KMS-11 (cell line): Measurements from ENCODE around the gene COX17.

Experiments
- H2AFZ ChIP-seq: fragments of 200-600 bp; sonication (generic); 2 replicates; pipeline ENCODE4 v1.6.1; 2016; ENCODE audit warnings: antibody characterized with exemption, mixed run types, low read depth
- H3K27ac ChIP-seq: fragments of 200-600 bp; sonication (generic); 2 replicates; pipeline ENCODE4 v1.6.1; 2016; ENCODE audit warnings: mild to moderate bottlenecking, mixed run types
- H3K27me3 ChIP-seq: fragments of 200-600 bp; sonication (generic); 2 replicates; pipeline ENCODE4 v1.6.1; 2017; ENCODE audit warnings: mild to moderate bottlenecking, low read depth, mixed run types, moderate library complexity; ENCODE audit not compliant: insufficient read depth
- H3K36me3 ChIP-seq: fragments of 200-600 bp; sonication (generic); 2 replicates; pipeline ENCODE4 v1.6.1; 2017; ENCODE audit warnings: mild to moderate bottlenecking, mixed run types; ENCODE audit not compliant: insufficient read depth
- H3K4me1 ChIP-seq: fragments of 200-600 bp; sonication (generic); 2 replicates; pipeline ENCODE4 v1.6.1; 2016; ENCODE audit warnings: mild to moderate bottlenecking, low read depth, mixed run types; ENCODE audit not compliant: poor library complexity, severe bottlenecking
- H3K4me2 ChIP-seq: fragments of 200-600 bp; sonication (generic); 2 replicates; pipeline ENCODE4 v1.7.0; 2016; ENCODE audit warnings: mild to moderate bottlenecking, mixed run types
- H3K4me3 ChIP-seq: fragments of 200-600 bp; sonication (generic); IDR thresholded peaks from 2 replicates; pipeline ENCODE4 v1.6.1; 2017; ENCODE audit warnings: low read depth, low read length, mixed read lengths; ENCODE audit not compliant: insufficient read depth
- H3K79me2 ChIP-seq: fragments of 200-600 bp; sonication (generic); 2 replicates; pipeline ENCODE4 v1.6.1; 2016; ENCODE audit warnings: low read depth, mixed run types; ENCODE audit not compliant: insufficient read depth
- H3K9ac ChIP-seq: fragments of 200-600 bp; sonication (generic); 2 replicates; pipeline ENCODE4 v1.6.1; 2016; ENCODE audit warnings: mild to moderate bottlenecking, mixed run types
- H4K20me1 ChIP-seq: fragments of 200-600 bp; sonication (generic); 2 replicates; pipeline ENCODE4 v1.6.1; 2016; ENCODE audit warnings: mild to moderate bottlenecking, mixed run types; ENCODE audit not compliant: insufficient read depth
- TF ChIP-seq, protein P1 (sequence below): fragments of 200-600 bp; sonication (generic); conservative IDR thresholded peaks from 2 replicates; pipeline ENCODE4 v1.6.1; 2017; ENCODE audit warnings: low read depth, mild to moderate bottlenecking, antibody characterized with exemption, low read length, moderate library complexity, mixed read lengths

COX17 gene

DNA sequence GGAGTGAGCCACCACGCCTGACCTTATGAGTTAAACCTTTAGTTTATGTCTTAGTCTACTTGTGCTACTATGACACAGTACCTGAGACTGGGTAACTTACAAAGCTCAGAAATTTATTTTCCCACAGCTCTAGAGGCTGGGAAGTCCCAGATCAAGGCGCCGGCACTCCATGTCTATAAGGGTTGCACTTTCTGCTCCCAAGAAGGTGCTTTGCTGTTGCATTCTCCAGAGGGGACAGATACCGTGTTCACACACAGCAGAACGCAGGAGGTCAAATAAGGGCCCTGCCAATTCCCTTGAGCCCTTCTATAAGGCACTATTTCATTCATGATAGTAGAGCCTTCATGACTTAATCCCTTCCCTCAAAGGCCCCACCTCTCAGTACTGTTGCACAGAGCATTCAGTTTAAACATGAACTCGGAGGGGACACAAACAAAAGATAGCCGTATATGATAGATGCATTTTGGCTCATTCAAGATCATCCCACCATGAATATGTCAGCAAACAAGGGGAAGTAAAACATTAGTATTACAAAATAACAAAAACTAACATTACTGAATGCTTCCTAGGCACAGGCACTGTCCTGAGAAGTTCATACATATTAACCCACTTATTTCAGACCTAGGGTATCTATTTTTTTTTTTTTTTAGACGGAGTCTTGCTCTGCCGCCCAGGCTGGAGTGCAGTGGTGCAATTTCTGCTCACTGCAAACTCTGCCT, 53.0 kb downstream of the COX17 start:
- no peaks in the 10 kb centered on the region for H3K4me1 ChIP-seq
- no peak overlapping the region for H3K27ac ChIP-seq
- H4K20me1 ChIP-seq, result no peaks in the 10 kb centered on the region
- no peaks in the 10 kb centered on the region for H3K79me2 ChIP-seq
- H3K27me3 ChIP-seq, result no peaks in the 10 kb centered on the region
- no peak overlapping the region for H3K4me3 ChIP-seq
- no peak overlapping the region for H3K9ac ChIP-seq
- H2AFZ ChIP-seq, result no peak overlapping the region
- TF ChIP-seq, protein P1, sequence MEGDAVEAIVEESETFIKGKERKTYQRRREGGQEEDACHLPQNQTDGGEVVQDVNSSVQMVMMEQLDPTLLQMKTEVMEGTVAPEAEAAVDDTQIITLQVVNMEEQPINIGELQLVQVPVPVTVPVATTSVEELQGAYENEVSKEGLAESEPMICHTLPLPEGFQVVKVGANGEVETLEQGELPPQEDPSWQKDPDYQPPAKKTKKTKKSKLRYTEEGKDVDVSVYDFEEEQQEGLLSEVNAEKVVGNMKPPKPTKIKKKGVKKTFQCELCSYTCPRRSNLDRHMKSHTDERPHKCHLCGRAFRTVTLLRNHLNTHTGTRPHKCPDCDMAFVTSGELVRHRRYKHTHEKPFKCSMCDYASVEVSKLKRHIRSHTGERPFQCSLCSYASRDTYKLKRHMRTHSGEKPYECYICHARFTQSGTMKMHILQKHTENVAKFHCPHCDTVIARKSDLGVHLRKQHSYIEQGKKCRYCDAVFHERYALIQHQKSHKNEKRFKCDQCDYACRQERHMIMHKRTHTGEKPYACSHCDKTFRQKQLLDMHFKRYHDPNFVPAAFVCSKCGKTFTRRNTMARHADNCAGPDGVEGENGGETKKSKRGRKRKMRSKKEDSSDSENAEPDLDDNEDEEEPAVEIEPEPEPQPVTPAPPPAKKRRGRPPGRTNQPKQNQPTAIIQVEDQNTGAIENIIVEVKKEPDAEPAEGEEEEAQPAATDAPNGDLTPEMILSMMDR, result no peak
- no peaks in the 10 kb centered on the region for H3K36me3 ChIP-seq
- no peak overlapping the region for H3K4me2 ChIP-seq

DNA sequence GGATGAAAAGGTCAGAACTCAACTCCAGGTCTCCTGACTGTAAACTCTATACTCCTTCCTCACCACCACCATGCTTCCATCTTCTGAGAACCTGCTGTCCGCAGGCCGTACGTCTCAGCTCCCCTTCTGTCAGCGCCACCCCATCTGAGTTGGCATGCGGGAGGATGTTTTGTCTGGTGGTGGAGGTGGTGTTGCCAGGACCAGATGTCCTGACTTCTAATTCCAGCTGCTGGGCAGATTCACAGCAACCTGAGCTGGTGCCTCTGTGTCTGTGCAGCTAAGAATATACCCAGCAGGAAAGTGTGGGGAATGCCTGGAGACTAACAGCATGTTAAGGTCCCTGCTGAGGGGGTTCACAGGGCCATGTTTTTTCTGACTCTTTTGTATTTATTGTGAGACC, 56.3 kb downstream of the COX17 start:
- Histone ChIP-seq H3K27me3 (no peaks in the 10 kb centered on the region), H3K9ac (no peak overlapping the region), H3K27ac (no peak overlapping the region), H2AFZ (no peak overlapping the region), H3K36me3 (no peaks in the 10 kb centered on the region), H3K79me2 (no peaks in the 10 kb centered on the region), H3K4me2 (no peak overlapping the region), H3K4me3 (no peak overlapping the region), H3K4me1 (no peaks in the 10 kb centered on the region), H4K20me1 (no peaks in the 10 kb centered on the region)
- TF ChIP-seq, protein P1, result no peak
